GM12891 (cell line): Measurements from ENCODE around the gene PFN2.

Experiments
- POLR2A ChIP-seq: IDR thresholded peaks from 2 replicates; pipeline ENCODE4 v1.6.1; 2011; ENCODE audit warnings: low read depth, low read length, control low read depth
- POLR2AphosphoS5 ChIP-seq: IDR thresholded peaks from 2 replicates; pipeline ENCODE4 v1.6.1; 2011; ENCODE audit warnings: low read depth, low read length, control low read depth
- SPI1 ChIP-seq: IDR thresholded peaks from 2 replicates; pipeline ENCODE4 v1.6.1; 2011; ENCODE audit warnings: low read depth, low read length, control low read depth
- TAF1 ChIP-seq: IDR thresholded peaks from 2 replicates; pipeline ENCODE4 v1.6.1; 2011; ENCODE audit warnings: low read depth, low read length, control low read depth

GRCh38 chr3:149920119-149920518 is 50.6 kb downstream of the PFN2 start:
- TF ChIP-seq TAF1, result no peak
- TF ChIP-seq POLR2A, result no peak
- TF ChIP-seq POLR2AphosphoS5, result no peak
- TF ChIP-seq SPI1, result no peak
